Activated CD4-positive, alpha-beta T cell treated with anti-CD3 and anti-CD28 coated beads, Interleukin-2, amount 50 U/mL, for 16 hours (primary cell): ENCODE data around the gene RER1.
A peak's percentile ranks its signal among the peaks of the same experiment; 100 is the strongest.

Source experiments
- DNase-seq: peaks from one replicate; pipeline ENCODE4 v3.0.0-alpha.2; 2020

Gene RER1

GRCh38 chr1:2391041-2391930 is at the start of gene RER1, which contains the start of gene MORN1:
Gene RER1, plus strand, starts transcription at chr1:2391841. Its CDS starts 3,950 bp downstream, at chr1:2395791.
Gene MORN1, minus strand, starts transcription at chr1:2391554. Its CDS starts 21 bp downstream, at chr1:2391533.
- DNase-seq, result peak; percentile 99

GRCh38 chr1:2342384-2343022 is 49.1 kb upstream of the RER1 start:
- no peak for DNase-seq

GRCh38 chr1:2343023-2343935 is 48.4 kb upstream of the RER1 start:
- no peak for DNase-seq

- no peak for DNase-seq
Measured at GRCh38 chr1:2344121-2344681, 47.4 kb upstream of the RER1 start.

- DNase-seq, result no peak
Measured at GRCh38 chr1:2344744-2345296, 46.8 kb upstream of the RER1 start.

- DNase-seq, result no peak
Measured at GRCh38 chr1:2345297-2346075, 46.2 kb upstream of the RER1 start.

GRCh38 chr1:2346691-2347408 is 44.8 kb upstream of the RER1 start:
- DNase-seq, result no peak

GRCh38 chr1:2347409-2347785 is 44.2 kb upstream of the RER1 start:
- DNase-seq, result no peak

GRCh38 chr1:2347896-2348295 is 43.7 kb upstream of the RER1 start:
- no peak for DNase-seq

- DNase-seq, result no peak
Measured at GRCh38 chr1:2348346-2349325, 43.0 kb upstream of the RER1 start.

GRCh38 chr1:2349806-2350205 is 41.8 kb upstream of the RER1 start:
- no peak for DNase-seq

GRCh38 chr1:2350501-2350900 is 41.1 kb upstream of the RER1 start:
- DNase-seq, result no peak

GRCh38 chr1:2350911-2351655 is 40.6 kb upstream of the RER1 start:
- no peak for DNase-seq

- no peak for DNase-seq
Measured at GRCh38 chr1:2351723-2352122, 39.9 kb upstream of the RER1 start.

GRCh38 chr1:2352341-2352896 is 39.2 kb upstream of the RER1 start:
- DNase-seq, result no peak

- no peak for DNase-seq
Measured at GRCh38 chr1:2352897-2353550, 38.6 kb upstream of the RER1 start.

- DNase-seq, result no peak
Measured at GRCh38 chr1:2353551-2354438, 37.8 kb upstream of the RER1 start.
